Posterior vena cava (tissue), 2 donors: Measurements from ENCODE around the gene BLVRB. TPM values are rescaled to one million over a fixed set of nuclear protein-coding genes. Genes with fewer than 3 reads are reported as not detected.
"Not testable (repeated sequence)": the region's sequence is repeated elsewhere in the genome, so short reads cannot be mapped to it uniquely, and the experiment has no call there.

Experiments used
- DNase-seq: peaks from one replicate; pipeline ENCODE4 v3.0.0-alpha.2; 2020; ENCODE audit warnings: low spot score
- intact Hi-C, 2 donors: fragments of 100-400 bp; cut with DNase I; formaldehyde crosslinking; loops; one replicate each; pipeline versions ENCODE4 v1.14.1 to v1.14.2; 2022 to 2023
- total RNA-seq, 2 donors: library from RNA; stranded (reverse); fragmentation: NEBNext Ultra II Directional; extraction: Animal tissue kit (Norgen Biotek cat#: 25700); gene quantifications; one replicate each; pipeline ENCODE4 v1.2.1, GENCODE V29; 2021
- donor health status: DM: yes; HTN: yes; CAD: no.
- donor health status: DM: yes; HTN: yes; CAD: no.

Gene BLVRB
- total RNA-seq, 2 donors from 2014 or later, result 77.4 to 88.1 TPM

- intact Hi-C loops, result no loop called here
- no peak for DNase-seq
These were observed 28.8 kb upstream of the BLVRB start for GRCh38 chr19:40494191-40494838.

GRCh38 chr19:40493778-40494177 lies 28.2 kb upstream of the BLVRB start:
- no peak for DNase-seq
- intact Hi-C loops, result no loop called here

GRCh38 chr19:40492274-40492673 lies 26.7 kb upstream of the BLVRB start:
- no peak for DNase-seq
- intact Hi-C loops, result no loop called here

- no peak for DNase-seq
- intact Hi-C loops, result no loop called here
These were observed 24.3 kb upstream of the BLVRB start for GRCh38 chr19:40489882-40490230.

GRCh38 chr19:40486017-40486416 lies 20.5 kb upstream of the BLVRB start:
- intact Hi-C loops, result no loop called here
- no peak for DNase-seq

- intact Hi-C loops, DNase-seq: not testable (repeated sequence)
These were observed 10.5 kb upstream of the BLVRB start for GRCh38 chr19:40475878-40476644.

- DNase-seq, result no peak
- intact Hi-C loops, result no loop called here
These were observed 9.2 kb upstream of the BLVRB start for GRCh38 chr19:40474737-40475136.

GRCh38 chr19:40472516-40472915 lies 7.0 kb upstream of the BLVRB start:
- intact Hi-C loops, result no loop called here
- DNase-seq, result no peak

GRCh38 chr19:40471111-40471510 lies 5.6 kb upstream of the BLVRB start:
- DNase-seq, result no peak
- intact Hi-C loops, result no loop called here

- intact Hi-C loops, result no loop called here
- DNase-seq, result no peak
These were observed 3.5 kb upstream of the BLVRB start for GRCh38 chr19:40469011-40469410.

- peak; percentile 80 for DNase-seq
- intact Hi-C loops, result no loop called here
These were observed 1.6 kb upstream of the BLVRB start, which contains the start of gene SPTBN4 for GRCh38 chr19:40466985-40467734. Gene SPTBN4 (plus strand): TSS chr19:40467001. CDS start chr19:40472622, 5,621 bp downstream.

GRCh38 chr19:40466219-40466984 lies 857 bp upstream of the BLVRB start:
- DNase-seq, result peak; percentile 85
- intact Hi-C loops, result no loop called here

- intact Hi-C loops, result no loop called here
- DNase-seq, result no peak
These were observed 454 bp downstream of the BLVRB start for GRCh38 chr19:40465025-40465556.

- intact Hi-C loops, result no loop called here
- peak; percentile 95 for DNase-seq
These were observed 1.2 kb downstream of the BLVRB start for GRCh38 chr19:40464059-40465024.

- intact Hi-C loops, DNase-seq: not testable (repeated sequence)
These were observed 1.9 kb downstream of the BLVRB start for GRCh38 chr19:40463587-40464037.

GRCh38 chr19:40461669-40462221 lies 3.8 kb downstream of the BLVRB start:
- intact Hi-C loops, result no loop called here
- DNase-seq, result peak; percentile 88

GRCh38 chr19:40460185-40460584 lies 5.4 kb downstream of the BLVRB start:
- DNase-seq, result no peak
- intact Hi-C loops, result no loop called here

- no peak for DNase-seq
- intact Hi-C loops, result no loop called here
These were observed 7.0 kb downstream of the BLVRB start for GRCh38 chr19:40458597-40458974.
